IPS DF 19.7 (cell line): ENCODE data around the gene FNDC3A.
"Not testable (repeated sequence)": the region's sequence is repeated elsewhere in the genome, so short reads cannot be mapped to it uniquely, and the experiment has no call there.

Experiments used
- DNase-seq: peaks from one replicate; pipeline ENCODE4 v3.0.0-alpha.2; 2013; ENCODE audit warnings: low read depth, low spot score

The FNDC3A gene

DNA sequence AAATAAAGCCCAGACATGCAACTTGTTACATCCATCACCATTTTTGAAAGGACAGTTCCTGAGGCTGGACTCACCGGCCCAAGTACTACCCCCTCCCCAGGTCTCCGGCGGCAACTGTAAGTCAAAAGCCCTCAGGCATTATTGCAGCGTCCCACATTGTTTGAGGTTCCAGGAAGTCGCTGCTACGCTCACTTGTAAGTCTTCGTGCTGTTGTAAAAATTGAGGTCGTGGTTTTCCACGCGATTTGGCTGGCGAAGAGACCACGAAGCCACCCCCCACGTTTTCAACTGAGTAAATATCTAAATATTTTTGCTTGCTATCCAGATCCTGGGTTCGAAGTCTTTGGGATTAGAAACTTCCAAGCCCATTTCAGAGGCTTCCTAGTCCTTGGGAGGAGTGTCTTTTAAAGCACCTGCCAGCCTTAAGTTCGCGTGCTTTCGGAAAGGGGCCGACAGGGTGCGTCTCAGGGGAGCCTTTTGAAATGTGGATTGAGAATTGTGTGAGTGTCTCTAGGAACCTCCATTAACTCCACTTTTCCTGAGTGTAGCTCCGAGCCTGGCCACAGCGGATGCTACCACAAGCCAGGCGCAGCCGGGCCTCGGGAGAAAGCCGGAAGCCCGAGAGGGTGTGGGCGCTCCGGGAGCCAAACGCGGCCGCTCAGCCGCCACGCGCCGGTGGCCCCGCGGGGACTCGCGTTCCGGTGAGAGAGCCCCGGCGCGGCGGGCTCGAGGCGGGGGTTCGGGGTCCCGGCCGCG lies 434 bp upstream of the FNDC3A start:
- no peak for DNase-seq

- no peak for DNase-seq
Measured at GRCh38 chr13:48976576-48977285, 1.0 kb downstream of the FNDC3A start.

- DNase-seq = no peak
Measured at GRCh38 chr13:48977286-48977625, 1.5 kb downstream of the FNDC3A start.

DNA sequence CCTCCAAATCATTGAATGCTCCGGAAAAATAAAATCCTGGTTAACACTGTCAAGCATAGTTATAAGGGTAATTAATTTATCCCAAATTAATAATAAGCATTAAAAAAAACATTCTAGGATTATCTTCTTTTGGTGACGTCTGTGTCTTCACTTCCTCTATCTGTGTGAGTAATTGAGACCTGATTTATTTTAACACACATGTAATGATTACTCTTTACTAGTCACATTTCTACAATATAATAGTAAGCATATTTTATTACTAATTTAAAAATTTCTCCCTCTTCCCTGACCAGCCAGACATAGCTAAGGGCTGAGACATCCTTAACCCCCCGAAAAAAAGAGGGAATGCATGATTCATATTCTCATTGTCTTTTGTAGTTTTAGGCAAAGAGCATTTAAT lies 2.3 kb downstream of the FNDC3A start:
- DNase-seq = no peak

DNA sequence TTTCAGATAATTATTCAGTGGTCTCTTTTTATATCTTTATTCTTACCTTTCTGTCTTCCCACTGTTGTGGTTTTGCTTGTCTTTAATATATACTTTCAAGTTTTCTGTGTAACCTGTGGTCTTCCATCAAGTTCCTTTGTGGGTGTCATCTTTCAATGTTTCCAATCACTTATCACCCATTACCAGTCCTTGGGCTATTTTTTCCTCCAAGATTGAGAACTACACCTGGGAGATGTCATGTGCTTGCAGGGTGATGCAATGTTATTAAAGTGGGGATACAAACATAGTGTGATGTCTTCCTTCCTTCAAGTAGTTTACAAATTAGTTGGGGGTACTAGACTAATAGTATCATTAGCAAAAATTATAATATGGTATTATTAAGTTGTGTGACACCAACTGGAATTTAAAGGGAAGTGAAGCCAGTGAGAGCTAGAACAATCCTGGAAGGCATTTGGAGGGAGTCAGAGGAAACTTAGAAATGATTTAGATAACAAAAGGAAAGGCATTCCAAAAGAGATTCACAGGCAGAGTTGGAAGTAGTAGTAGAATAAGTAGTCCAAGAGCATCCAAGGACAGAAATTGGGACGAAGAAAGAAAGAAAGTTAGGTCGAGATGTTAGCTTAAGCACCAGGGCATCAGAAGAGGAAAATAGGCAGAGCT lies 3.4 kb downstream of the FNDC3A start:
- no peak for DNase-seq

GRCh38 chr13:48979892-48980291 lies 4.2 kb downstream of the FNDC3A start:
- no peak for DNase-seq

GRCh38 chr13:48983331-48983730 lies 7.6 kb downstream of the FNDC3A start:
- DNase-seq = no peak

GRCh38 chr13:48985756-48986155 lies 10.0 kb downstream of the FNDC3A start:
- no peak for DNase-seq

DNA sequence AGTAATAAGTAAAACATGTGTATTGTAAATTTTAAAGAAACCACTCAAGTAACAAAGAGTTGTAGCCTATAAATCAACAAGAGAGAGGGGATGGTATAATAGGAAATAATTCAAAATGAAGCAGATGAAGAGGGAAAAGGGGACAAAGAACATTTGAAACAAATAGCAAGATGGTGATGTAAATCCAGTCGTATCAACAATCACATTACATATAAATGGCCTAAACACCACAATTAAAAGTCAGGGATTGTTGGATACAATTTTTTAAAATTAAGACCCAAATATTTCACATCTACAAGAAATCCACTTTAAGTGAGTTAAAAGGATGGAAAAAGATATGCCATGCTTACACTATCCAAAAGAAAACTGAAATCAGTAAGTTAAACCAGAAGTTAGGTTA lies 15.2 kb downstream of the FNDC3A start:
- DNase-seq = no peak

- no peak for DNase-seq
Measured at GRCh38 chr13:48993150-48993549, 17.4 kb downstream of the FNDC3A start.

GRCh38 chr13:48994706-48995105 lies 19.0 kb downstream of the FNDC3A start:
- no peak for DNase-seq

DNA sequence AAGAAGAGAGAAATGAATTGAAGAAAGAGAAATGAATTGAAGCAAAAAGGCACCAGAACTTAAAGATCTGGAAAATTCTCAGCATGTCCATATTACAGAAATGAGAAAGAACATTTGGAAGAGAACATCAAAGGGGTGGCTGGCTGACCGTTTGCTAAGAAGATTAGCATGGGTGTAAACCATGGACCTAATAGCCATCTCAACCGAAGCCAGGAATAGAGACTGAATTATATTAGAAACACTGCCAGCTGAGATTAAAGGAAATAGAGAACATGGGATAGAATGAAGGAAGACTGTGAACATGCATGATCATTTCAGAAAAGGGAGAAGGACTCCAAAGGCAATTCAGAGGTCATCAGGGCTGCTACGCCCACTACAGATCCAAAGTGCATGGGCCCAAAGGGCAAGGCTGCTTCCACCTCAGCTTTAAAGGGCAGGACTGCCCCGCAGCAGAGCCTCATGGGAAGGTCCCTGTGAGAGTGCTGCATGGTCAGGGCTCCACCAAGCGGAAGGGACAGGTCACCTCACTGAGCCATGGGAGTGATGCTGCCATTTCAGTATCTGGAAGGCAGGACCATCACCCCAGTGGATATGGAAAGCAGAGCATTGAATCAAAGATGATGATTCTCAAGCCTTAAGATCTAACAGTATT lies 23.1 kb downstream of the FNDC3A start:
- no peak for DNase-seq

DNA sequence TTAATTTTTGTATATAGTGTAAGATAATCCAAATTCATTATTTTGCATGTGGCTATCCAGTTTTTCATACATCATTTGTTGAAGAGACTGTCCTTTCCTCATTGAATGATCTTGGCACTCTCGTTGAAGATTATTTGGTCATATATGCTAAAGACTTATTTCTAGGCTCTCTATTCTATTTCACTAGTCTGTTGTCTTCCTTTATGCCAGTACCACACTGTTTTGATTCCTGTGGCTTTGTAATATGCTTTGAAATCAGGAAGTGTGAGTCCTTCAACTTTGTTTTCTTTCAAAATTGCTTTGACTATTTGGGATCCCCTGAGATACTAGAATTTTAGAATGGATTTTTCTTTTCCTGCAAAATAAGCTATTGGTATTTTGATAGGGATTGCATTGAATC lies 24.5 kb downstream of the FNDC3A start:
- DNase-seq = no peak

DNA sequence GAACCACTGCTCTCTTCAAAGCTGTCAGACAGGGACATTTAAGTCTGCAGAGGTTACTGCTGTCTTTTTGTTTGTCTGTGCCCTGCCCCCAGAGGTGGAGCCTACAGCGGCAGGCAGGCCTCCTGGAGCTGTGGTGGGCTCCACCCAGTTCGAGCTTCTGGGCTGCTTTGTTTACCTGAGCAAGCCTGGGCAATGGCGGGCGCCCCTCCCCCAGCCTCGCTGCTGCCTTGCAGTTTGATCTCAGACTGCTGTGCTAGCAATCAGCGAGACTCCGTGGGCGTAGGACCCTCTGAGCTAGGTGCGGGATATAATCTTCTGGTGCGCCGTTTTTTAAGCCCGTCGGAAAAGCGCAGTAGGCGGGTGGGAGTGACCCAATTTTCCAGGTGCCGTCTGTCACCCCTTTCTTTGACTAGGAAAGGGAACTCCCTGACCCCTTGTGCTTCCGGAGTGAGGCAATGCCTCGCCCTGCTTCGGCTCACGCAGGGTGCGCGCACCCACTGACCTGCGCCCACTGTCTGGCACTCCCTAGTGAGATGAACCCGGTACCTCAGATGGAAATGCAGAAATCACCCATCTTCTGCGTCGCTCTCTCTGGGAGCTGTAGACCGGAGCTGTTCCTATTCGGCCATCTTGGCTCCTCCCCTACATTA lies 43.4 kb downstream of the FNDC3A start:
- not testable (repeated sequence) for DNase-seq

GRCh38 chr13:49020328-49020727 lies 44.6 kb downstream of the FNDC3A start:
- DNase-seq = no peak

DNA sequence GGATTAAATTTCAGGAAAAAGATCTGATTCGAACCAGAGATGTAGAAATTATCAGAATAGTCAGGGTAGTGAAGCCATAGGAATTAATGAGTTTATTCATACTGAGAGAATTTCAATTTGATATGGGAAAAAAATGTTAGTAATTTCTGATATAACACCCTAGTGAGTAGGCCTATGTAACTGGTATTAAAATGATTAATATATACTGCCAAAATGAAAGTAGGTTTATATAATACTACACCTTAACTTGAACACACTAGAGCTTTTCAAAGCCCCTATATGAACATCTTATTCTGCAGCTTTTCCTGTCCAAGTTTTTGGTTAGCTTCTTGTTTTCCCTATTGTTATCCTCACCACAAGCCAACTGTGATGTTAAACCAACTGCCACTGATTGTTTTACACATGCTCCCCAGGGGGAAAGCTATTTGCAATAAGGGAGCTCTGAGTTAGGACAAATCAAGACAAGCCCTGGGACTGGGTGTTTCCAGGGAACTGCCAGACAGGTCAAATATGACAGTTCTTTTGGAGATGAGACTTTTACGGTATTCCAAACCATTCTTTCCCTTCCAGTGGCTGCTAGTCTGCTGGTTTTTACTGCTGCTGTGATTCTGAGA lies 45.3 kb downstream of the FNDC3A start:
- DNase-seq = no peak

DNA sequence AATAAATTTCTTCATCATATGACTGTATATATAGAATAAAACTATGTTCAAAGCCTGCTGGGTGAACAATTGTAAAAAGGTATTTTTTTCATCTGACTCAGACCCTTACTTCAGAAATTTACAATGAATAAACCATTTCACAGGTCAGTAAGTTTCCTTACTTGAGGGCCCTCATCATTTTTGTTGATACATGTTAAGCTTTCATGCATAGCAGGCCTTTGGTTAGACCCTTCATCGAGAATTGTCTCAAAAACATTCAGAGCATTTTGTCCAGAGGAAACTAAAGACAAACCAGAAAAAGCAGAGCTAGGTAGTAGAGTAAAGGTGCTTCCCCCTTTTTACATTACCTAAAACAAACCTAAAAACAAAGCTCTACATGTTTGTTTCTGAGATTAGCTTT lies 46.2 kb downstream of the FNDC3A start:
- DNase-seq = no peak

DNA sequence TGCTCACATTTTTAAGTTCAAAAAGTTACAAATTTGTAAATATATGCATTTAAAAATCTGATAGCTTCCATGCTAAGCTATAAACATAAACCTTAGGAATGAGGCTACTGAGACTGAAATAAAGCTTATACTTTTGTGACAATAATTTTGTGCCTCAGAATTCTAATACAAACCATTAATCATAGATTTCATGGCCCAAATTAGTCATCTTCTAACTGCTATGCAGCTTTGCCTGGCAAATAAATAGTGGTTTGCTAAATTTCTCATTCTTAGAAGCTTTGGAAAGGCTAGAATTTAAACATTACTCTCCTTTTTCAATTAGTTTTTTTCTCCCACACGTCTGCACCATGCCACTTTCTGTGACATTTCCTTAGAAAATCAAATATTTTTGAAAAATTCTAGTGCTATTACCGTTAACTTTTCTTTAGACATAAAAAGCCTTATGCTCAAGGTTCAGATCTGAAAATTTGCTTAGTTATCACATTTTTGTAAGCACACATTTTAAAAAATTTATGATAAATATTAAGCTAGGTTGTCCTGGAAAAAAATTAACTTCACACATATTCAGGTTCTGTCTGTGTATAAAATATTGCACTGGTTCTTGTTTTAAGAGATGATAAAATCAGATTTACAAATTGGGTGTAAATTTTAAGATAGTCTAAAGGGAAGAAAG lies 46.9 kb downstream of the FNDC3A start:
- no peak for DNase-seq

DNA sequence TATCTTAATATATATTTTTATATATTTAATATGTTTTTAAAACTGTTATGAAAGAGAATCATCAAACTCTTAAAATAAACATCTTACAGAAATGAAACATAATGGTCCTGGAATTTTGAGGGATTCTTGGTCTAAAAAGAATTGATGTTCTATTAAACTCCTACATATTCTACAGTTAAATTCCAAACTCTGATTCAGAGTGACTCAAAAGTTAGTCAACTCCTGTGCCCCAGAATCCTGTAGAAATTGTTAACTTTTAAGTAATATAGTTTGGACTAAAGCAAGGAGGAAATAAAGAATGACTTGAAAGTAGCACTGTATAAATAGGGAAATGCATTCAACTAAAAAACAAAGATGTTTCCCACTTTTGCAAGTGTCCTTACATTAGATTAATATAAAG lies 47.7 kb downstream of the FNDC3A start:
- no peak for DNase-seq

- DNase-seq = no peak
Measured at GRCh38 chr13:49026851-49027250, 51.1 kb downstream of the FNDC3A start.

GRCh38 chr13:49029570-49029969 lies 53.9 kb downstream of the FNDC3A start:
- DNase-seq = no peak
